ENCODE results near the gene PPM1H.
"Not testable (repeated sequence)": the region's sequence is repeated elsewhere in the genome, so short reads cannot be mapped to it uniquely, and the experiment has no call there.

- TF ChIP-seq CTCF (IDR thresholded peaks at IDR 0.05; ENCODE audit: borderline replicate concordance, extremely low read depth, low read length, poor library complexity, severe bottlenecking); EZH2 (IDR thresholded peaks at IDR 0.05; ENCODE audit: borderline replicate concordance, low read depth, low read length, severe bottlenecking): not testable (repeated sequence)
These were observed 123.5 kb downstream of the PPM1H start for GRCh38 chr12:62811481-62811880.
